Panc1 (cell line): Measurements from ENCODE around the gene NMS.

Experiments used
- POLR2AphosphoS5 ChIP-seq: IDR thresholded peaks from 2 replicates; pipeline ENCODE4 v1.6.1; 2012; ENCODE audit warnings: mild to moderate bottlenecking, low read depth, low read length, moderate library complexity
- TF ChIP-seq, protein P1 (sequence below): fragments of 450-650 bp; IDR thresholded peaks from 2 replicates; pipeline ENCODE4 v1.5.1; 2017; ENCODE audit warnings: mild to moderate bottlenecking

DNA sequence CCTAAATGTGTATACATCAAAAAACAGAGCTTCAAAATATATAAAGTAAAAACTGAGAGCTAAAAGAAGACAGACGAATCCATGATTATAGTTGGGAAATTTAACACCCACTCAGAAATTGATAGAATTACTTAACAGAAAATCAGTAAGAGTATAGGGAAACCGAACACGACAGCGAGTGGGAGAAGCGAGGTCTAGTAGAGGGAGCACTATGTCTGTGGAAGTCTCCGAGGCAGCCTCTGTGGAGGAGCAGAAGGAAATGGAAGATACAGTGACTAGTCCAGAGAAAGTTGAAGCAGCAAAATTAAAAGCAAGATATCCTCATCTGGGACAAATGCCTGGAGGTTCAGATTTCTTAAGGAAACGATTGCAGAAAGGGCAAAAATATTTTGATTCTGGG is 38.8 kb downstream of the NMS start:
- TF ChIP-seq, protein P1, sequence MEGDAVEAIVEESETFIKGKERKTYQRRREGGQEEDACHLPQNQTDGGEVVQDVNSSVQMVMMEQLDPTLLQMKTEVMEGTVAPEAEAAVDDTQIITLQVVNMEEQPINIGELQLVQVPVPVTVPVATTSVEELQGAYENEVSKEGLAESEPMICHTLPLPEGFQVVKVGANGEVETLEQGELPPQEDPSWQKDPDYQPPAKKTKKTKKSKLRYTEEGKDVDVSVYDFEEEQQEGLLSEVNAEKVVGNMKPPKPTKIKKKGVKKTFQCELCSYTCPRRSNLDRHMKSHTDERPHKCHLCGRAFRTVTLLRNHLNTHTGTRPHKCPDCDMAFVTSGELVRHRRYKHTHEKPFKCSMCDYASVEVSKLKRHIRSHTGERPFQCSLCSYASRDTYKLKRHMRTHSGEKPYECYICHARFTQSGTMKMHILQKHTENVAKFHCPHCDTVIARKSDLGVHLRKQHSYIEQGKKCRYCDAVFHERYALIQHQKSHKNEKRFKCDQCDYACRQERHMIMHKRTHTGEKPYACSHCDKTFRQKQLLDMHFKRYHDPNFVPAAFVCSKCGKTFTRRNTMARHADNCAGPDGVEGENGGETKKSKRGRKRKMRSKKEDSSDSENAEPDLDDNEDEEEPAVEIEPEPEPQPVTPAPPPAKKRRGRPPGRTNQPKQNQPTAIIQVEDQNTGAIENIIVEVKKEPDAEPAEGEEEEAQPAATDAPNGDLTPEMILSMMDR = no peak
- no peak for TF ChIP-seq POLR2AphosphoS5
